Measurements from ENCODE around the gene DENND1B.
A peak's percentile ranks its signal among the peaks of the same experiment; 100 is the strongest.

The DENND1B gene

GRCh38 chr1:197561041-197561440 is 214.2 kb downstream of the DENND1B start:
- no peak overlapping the region for H3K4me3 ChIP-seq (ENCODE audit: low read depth, low read length)
- no peak for DNase-seq (ENCODE audit: low read depth)
- TF ChIP-seq CTCF (IDR thresholded peaks at IDR 0.05; ENCODE audit: control insufficient read depth, extremely low read depth, insufficient read depth), result no peak

- no peak for DNase-seq (ENCODE audit: low read depth)
- H3K4me3 ChIP-seq (ENCODE audit: low read depth, low read length), result no peak overlapping the region
- no peak for TF ChIP-seq CTCF (IDR thresholded peaks at IDR 0.05; ENCODE audit: control insufficient read depth, extremely low read depth, insufficient read depth)
Observed at GRCh38 chr1:197559655-197560054, 215.6 kb downstream of the DENND1B start.

GRCh38 chr1:197559244-197559643 is 216.0 kb downstream of the DENND1B start:
- TF ChIP-seq CTCF (IDR thresholded peaks at IDR 0.05; ENCODE audit: control insufficient read depth, extremely low read depth, insufficient read depth), result no peak

GRCh38 chr1:197557302-197557701 is 218.0 kb downstream of the DENND1B start:
- DNase-seq (ENCODE audit: low read depth), result peak; percentile 50
- TF ChIP-seq CTCF (IDR thresholded peaks at IDR 0.05; ENCODE audit: control insufficient read depth, extremely low read depth, insufficient read depth), result no peak
- no peak overlapping the region for H3K4me3 ChIP-seq (ENCODE audit: low read depth, low read length)

More at GRCh38 chr1:197559244-197559643, 216.0 kb downstream of the DENND1B start:
- no peak for DNase-seq (ENCODE audit: low read depth)
- no peak overlapping the region for H3K4me3 ChIP-seq (ENCODE audit: low read depth, low read length)

DNA sequence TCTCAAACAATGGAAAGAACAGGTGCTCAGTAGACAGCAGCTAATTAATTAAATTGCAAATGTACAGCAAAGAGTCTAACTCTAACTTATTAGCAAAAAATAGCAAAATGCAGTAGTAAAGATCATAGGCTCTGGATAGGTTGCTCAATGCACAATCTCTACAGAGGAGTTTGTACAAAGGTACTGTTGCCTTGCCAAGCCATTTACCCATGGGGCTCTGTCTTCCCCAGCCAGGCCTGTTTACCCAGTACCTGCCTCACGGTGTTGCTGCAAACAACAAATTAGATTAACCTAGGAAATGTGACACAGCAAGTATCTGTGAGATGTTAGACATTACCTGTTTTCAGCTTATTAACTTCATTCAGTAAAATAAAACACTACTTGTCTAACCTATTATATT is 222.0 kb downstream of the DENND1B start:
- no peak overlapping the region for H3K4me3 ChIP-seq (ENCODE audit: low read depth, low read length)
- no peak for DNase-seq (ENCODE audit: low read depth)
- 0 out of 2 replicates have a peak, but pooled peaks have one; percentile 2 for TF ChIP-seq CTCF (IDR thresholded peaks at IDR 0.05; ENCODE audit: control insufficient read depth, extremely low read depth, insufficient read depth)

DNA sequence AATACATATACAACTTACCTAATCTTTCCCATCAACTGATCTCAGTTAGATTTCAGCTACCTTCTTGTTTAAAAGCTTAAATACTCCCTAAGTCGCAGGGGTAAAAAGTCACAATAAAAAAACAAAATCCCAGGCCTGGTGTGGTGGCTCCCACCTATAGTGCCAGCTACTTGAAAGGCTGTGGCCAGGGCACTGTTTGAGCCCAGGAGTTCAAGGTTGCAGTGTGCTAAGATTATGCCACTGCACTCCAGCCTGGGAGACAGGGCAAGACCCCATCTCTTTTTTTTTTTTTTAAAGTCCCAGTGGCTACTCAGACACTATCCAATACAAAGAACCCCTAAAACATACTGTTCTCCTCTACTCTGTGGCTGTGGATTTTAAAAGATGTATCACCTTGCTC is 228.3 kb downstream of the DENND1B start:
- DNase-seq (ENCODE audit: low read depth), result no peak
- no peak for TF ChIP-seq CTCF (IDR thresholded peaks at IDR 0.05; ENCODE audit: control insufficient read depth, extremely low read depth, insufficient read depth)
- no peak overlapping the region for H3K4me3 ChIP-seq (ENCODE audit: low read depth, low read length)

DNA sequence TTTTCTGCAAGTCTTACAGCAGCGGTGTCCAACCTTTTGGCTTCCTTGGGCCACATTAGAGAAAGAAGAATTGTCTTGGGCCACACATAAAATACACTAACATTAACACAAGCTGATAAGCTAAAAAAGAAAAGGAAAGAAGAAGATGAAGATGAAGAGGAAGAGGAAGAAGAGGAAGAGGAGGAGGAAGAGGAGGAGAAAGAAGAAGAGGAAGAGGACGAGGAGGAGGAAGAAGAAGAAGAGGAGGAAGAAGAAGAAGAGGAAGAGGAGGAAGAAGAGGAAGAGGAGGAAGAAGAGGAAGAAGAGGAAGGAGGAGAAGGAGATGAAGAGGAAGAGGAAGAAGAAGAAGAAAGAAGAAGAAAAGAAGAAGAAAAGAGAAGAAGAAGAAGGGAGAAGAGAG is 230.7 kb downstream of the DENND1B start:
- TF ChIP-seq CTCF (IDR thresholded peaks at IDR 0.05; ENCODE audit: control insufficient read depth, extremely low read depth, insufficient read depth), result no peak
- H3K4me3 ChIP-seq (ENCODE audit: low read depth, low read length), result no peak overlapping the region
- DNase-seq (ENCODE audit: low read depth), result no peak
